ENCODE results near the gene AFMID. TPM values are rescaled to one million over a fixed set of nuclear protein-coding genes. Genes with fewer than 3 reads are reported as not detected.

AFMID gene
- total and polyA plus RNA-seq, 2 of the 13 experiments (the other 11 are each of a cell fraction or from before 2014, with no cell fraction given): 249 to 270 TPM

GRCh38 chr17:78137392-78138203 is 49.6 kb upstream of the AFMID start (continued):
- TF ChIP-seq ZNF318 (CRISPR knock-in tag; IDR thresholded peaks at IDR 0.05) (peak; percentile 18; the same call in 1 of the 2 replicates), IRF1 (CRISPR knock-in tag; IDR thresholded peaks at IDR 0.05; ENCODE audit: low read depth) (no peak), ZNF333 (CRISPR knock-in tag; IDR thresholded peaks at IDR 0.05; ENCODE audit: borderline replicate concordance) (peak; percentile 83; the same call in 1 of the 2 replicates), ZNF207 (IDR thresholded peaks at IDR 0.05; ENCODE audit: borderline replicate concordance) (no peak), RXRA (CRISPR knock-in tag; IDR thresholded peaks at IDR 0.05) (no peak; the same call in 1 of the 2 replicates), NFIC (IDR thresholded peaks at IDR 0.05; ENCODE audit: low read length) (no peak), ZNF24 (IDR thresholded peaks at IDR 0.05) (no peak), EHMT2 (IDR thresholded peaks at IDR 0.05; ENCODE audit: borderline replicate concordance, low read depth, low read length) (no peak), POLR2G (IDR thresholded peaks at IDR 0.05; ENCODE audit: low read depth, low read length) (no peak), HMG20B (CRISPR knock-in tag; conservative IDR thresholded peaks at IDR 0.05) (0 out of 2 replicates have a peak, but pooled peaks have one; percentile 19), HMGXB3 (CRISPR knock-in tag; IDR thresholded peaks at IDR 0.05; ENCODE audit: borderline replicate concordance) (no peak), ZNF253 (CRISPR knock-in tag; IDR thresholded peaks at IDR 0.05; ENCODE audit: borderline replicate concordance) (no peak), YY1 (IDR thresholded peaks at IDR 0.05; ENCODE audit: insufficient read depth, insufficient replicate concordance, low read depth, low read length) (no peak)

All from HepG2 (cell line).